Aorta (tissue), 5 donors: ENCODE results near the gene PALLD. TPM values are rescaled to one million over a fixed set of nuclear protein-coding genes. Genes with fewer than 3 reads are reported as not detected.

Source experiments
- ATAC-seq: fragments of 200-7000 bp; cut with Tn5 transposase; one replicate; pipeline ENCODE4 v1.9.1; 2022; ENCODE audit warnings: moderate library complexity; ENCODE audit not compliant: low FRiP score
- DNase-seq, 2 donors: peaks; one replicate each; pipeline ENCODE4 v3.0.0-alpha.2; 2020
- H3K27ac ChIP-seq, 2 donors: one replicate each; pipeline ENCODE4 v1.5.1; 2013; ENCODE audit warnings: low read length in 2 of 2, mild to moderate bottlenecking in 2 of 2, moderate library complexity in 2 of 2, control low read depth in 1 of 2, inconsistent platforms in 1 of 2, low read depth in 1 of 2
- H3K27me3 ChIP-seq, 2 donors: one replicate each; pipeline ENCODE4 v1.6.1; 2013; ENCODE audit warnings: control low read depth in 1 of 2, low read length in 1 of 2, mild to moderate bottlenecking in 1 of 2, moderate library complexity in 1 of 2; ENCODE audit not compliant: insufficient read depth in 2 of 2, control insufficient read depth in 1 of 2
- H3K36me3 ChIP-seq, 2 donors: one replicate each; pipeline ENCODE4 v1.6.1; 2013; ENCODE audit warnings: control low read depth in 1 of 2, low read length in 1 of 2, mild to moderate bottlenecking in 1 of 2; ENCODE audit not compliant: insufficient read depth in 2 of 2, control insufficient read depth in 1 of 2
- H3K4me1 ChIP-seq, 2 donors: one replicate each; pipeline ENCODE4 v1.6.1; 2013; ENCODE audit warnings: low read length in 2 of 2, control low read depth in 1 of 2, mild to moderate bottlenecking in 1 of 2, moderate library complexity in 1 of 2; ENCODE audit not compliant: insufficient read depth in 2 of 2, control insufficient read depth in 1 of 2
- H3K4me3 ChIP-seq, 2 donors: one replicate each; pipeline ENCODE4 v1.5.1; 2013; ENCODE audit warnings: low read length in 2 of 2, control low read depth in 1 of 2, mild to moderate bottlenecking in 1 of 2
- H3K9me3 ChIP-seq: one replicate; pipeline ENCODE4 v1.6.1; 2013; ENCODE audit warnings: mild to moderate bottlenecking, low read length; ENCODE audit not compliant: control insufficient read depth
- WGBS, 2 donors: extraction: QIAGEN DNeasy Blood & Tissue Kit; methylation state at CpG; one replicate each; pipeline ENCODE4 v1.1.7; 2013; 5-methylcytosine and 5-hydroxymethylcytosine counted together
- intact Hi-C, 2 donors: fragments of 100-400 bp; cut with DNase I; formaldehyde crosslinking; loops; one replicate each; pipeline versions ENCODE4 v1.14.2 to v1.15.0; 2022
- polyA plus RNA-seq, 2 donors: library from polyadenylated mRNA; stranded (reverse); fragments of 200-250 nt; gene quantifications; one replicate each; pipeline ENCODE4 v1.2.3, GENCODE V29; 2013
- total RNA-seq, 2 donors: library from RNA; stranded (reverse); fragmentation: NEBNext Ultra II Directional; extraction: Animal tissue kit (Norgen Biotek cat#: 25700); gene quantifications; one replicate each; pipeline ENCODE4 v1.2.1, GENCODE V29; 2021
- donor health status: healthy with polysubstance abuse.
- donor health status: Bipolar disorder and iron deficiency.
- donor health status: DM: no; HTN: no; CAD: no.
- donor health status: DM: no; HTN: no; CAD: no.
- donor health status: DM: yes; HTN: yes; CAD: no.

The PALLD gene
- total and polyA plus RNA-seq, 4 donors, result 253 to 626 (median 464) TPM

GRCh38 chr4:168765726-168766125 is 268.9 kb downstream of the PALLD start:
- peaks cover 0 to 6% of the 10 kb centered on the region in 2 donors for H3K4me1 ChIP-seq
- no peaks in the 10 kb centered on the region for H3K27me3 ChIP-seq
- H3K9me3 ChIP-seq, result no peaks in the 10 kb centered on the region
- ATAC-seq (peak; percentile 54), DNase-seq (peak in 1 of 2 donors; percentile 80)
- peak overlapping the region in 1 of 2 donors; percentile 61 for H3K27ac ChIP-seq
- intact Hi-C loops, result loop anchor here (5.0 to 10.0 kb wide), 3 partner anchors 47 to 53 kb away; no protein-coding TSS in a partner anchor
- no peaks in the 10 kb centered on the region for H3K36me3 ChIP-seq
- H3K4me3 ChIP-seq, result no peak overlapping the region

GRCh38 chr4:168766604-168767316 is 269.9 kb downstream of the PALLD start:
- peaks cover 0 to 6% of the 10 kb centered on the region in 2 donors for H3K4me1 ChIP-seq
- H3K9me3 ChIP-seq, result no peaks in the 10 kb centered on the region
- WGBS, 2 donors, result 26 to 33% methylated on average over 8 of the region's 8 CpGs
- DNase-seq (no peak), ATAC-seq (peak; percentile 79)
- peak overlapping the region in 1 of 2 donors; percentile 92 for H3K27ac ChIP-seq
- no peaks in the 10 kb centered on the region for H3K27me3 ChIP-seq
- intact Hi-C loops, result loop anchor here (5.0 to 10.0 kb wide), 3 partner anchors 46 to 54 kb away; no protein-coding TSS in a partner anchor
- no peak overlapping the region for H3K4me3 ChIP-seq
- H3K36me3 ChIP-seq, result no peaks in the 10 kb centered on the region

GRCh38 chr4:168769416-168769815 is 272.6 kb downstream of the PALLD start:
- DNase-seq (no peak), ATAC-seq (peak; percentile 64)
- H3K27ac ChIP-seq, result peak overlapping the region; percentile 55 to 80
- H3K9me3 ChIP-seq, result no peaks in the 10 kb centered on the region
- no peaks in the 10 kb centered on the region for H3K27me3 ChIP-seq
- H3K36me3 ChIP-seq, result no peaks in the 10 kb centered on the region
- H3K4me1 ChIP-seq, result peaks cover 0 to 6% of the 10 kb centered on the region in 2 donors
- 0 to 8% methylated on average over 4 of the region's 4 CpGs for WGBS, 2 donors
- no peak overlapping the region for H3K4me3 ChIP-seq
- intact Hi-C loops, result loop anchor here (5.0 to 10.0 kb wide), 3 partner anchors 43 to 57 kb away; no protein-coding TSS in a partner anchor

- no peak overlapping the region for H3K4me3 ChIP-seq
- H3K36me3 ChIP-seq, result no peaks in the 10 kb centered on the region
- no peaks in the 10 kb centered on the region for H3K27me3 ChIP-seq
- 18 to 24% methylated on average over 1 of the region's 1 CpG for WGBS, 2 donors
- ATAC-seq (no peak), DNase-seq (no peak)
- peak overlapping the region; percentile 80 to 93 for H3K27ac ChIP-seq
- H3K4me1 ChIP-seq, result peaks cover 0 to 6% of the 10 kb centered on the region in 2 donors
- intact Hi-C loops, result loop anchor here (5.0 to 10.0 kb wide), 3 partner anchors 42 to 58 kb away; no protein-coding TSS in a partner anchor
- H3K9me3 ChIP-seq, result no peaks in the 10 kb centered on the region
These were observed 273.0 kb downstream of the PALLD start for GRCh38 chr4:168769837-168770236.

- H3K27ac ChIP-seq, result peak overlapping the region in 1 of 2 donors; percentile 37
These were observed 274.4 kb downstream of the PALLD start for GRCh38 chr4:168771251-168771650.

GRCh38 chr4:168773388-168774195 is 276.7 kb downstream of the PALLD start:
- ATAC-seq (no peak), DNase-seq (no peak)
- intact Hi-C loops, result no loop called here
- Histone ChIP-seq H3K4me1 (peaks cover 0 to 6% of the 10 kb centered on the region in 2 donors), H3K27ac (no peak overlapping the region), H3K27me3 (no peaks in the 10 kb centered on the region), H3K9me3 (no peaks in the 10 kb centered on the region), H3K36me3 (no peaks in the 10 kb centered on the region), H3K4me3 (no peak overlapping the region)
- WGBS, 2 donors, result 78 to 82% methylated on average over 12 of the region's 12 CpGs

More at GRCh38 chr4:168771251-168771650, 274.4 kb downstream of the PALLD start:
- Histone ChIP-seq H3K36me3 (no peaks in the 10 kb centered on the region), H3K4me3 (no peak overlapping the region), H3K4me1 (peaks cover 0 to 6% of the 10 kb centered on the region in 2 donors), H3K9me3 (no peaks in the 10 kb centered on the region), H3K27me3 (no peaks in the 10 kb centered on the region)
- no peak for DNase-seq
- ATAC-seq, result no peak
- WGBS, 2 donors, result 80 to 84% methylated on average over 2 of the region's 2 CpGs
- intact Hi-C loops, result no loop called here

GRCh38 chr4:168776382-168776781 is 279.5 kb downstream of the PALLD start:
- intact Hi-C loops, result loop anchor here in 1 of 2 donors (5.0 kb wide), 1 partner anchor 36 kb away; no protein-coding TSS in a partner anchor
- no peaks in the 10 kb centered on the region for H3K9me3 ChIP-seq
- DNase-seq (no peak), ATAC-seq (no peak)
- H3K4me3 ChIP-seq, result no peak overlapping the region
- no peak overlapping the region for H3K27ac ChIP-seq
- no peaks in the 10 kb centered on the region for H3K36me3 ChIP-seq
- no peaks in the 10 kb centered on the region for H3K27me3 ChIP-seq
- H3K4me1 ChIP-seq, result no peaks in the 10 kb centered on the region

GRCh38 chr4:168777277-168777965 is 280.6 kb downstream of the PALLD start:
- 58 to 83% methylated on average over 4 of the region's 4 CpGs for WGBS, 2 donors
- Histone ChIP-seq H3K27ac (no peak overlapping the region), H3K27me3 (no peaks in the 10 kb centered on the region), H3K4me1 (no peaks in the 10 kb centered on the region), H3K36me3 (no peaks in the 10 kb centered on the region), H3K9me3 (no peaks in the 10 kb centered on the region), H3K4me3 (no peak overlapping the region)
- intact Hi-C loops, result loop anchor here in 1 of 2 donors (5.0 kb wide), 1 partner anchor 35 kb away; no protein-coding TSS in a partner anchor
- ATAC-seq, result no peak
- no peak for DNase-seq
